Mesenchymal stem cell (in vitro differentiated cells and primary cell): ENCODE results near the gene SERPINE2.
A peak's percentile ranks its signal among the peaks of the same experiment; 100 is the strongest.

Experiments
- DNase-seq: peaks from one replicate; pipeline ENCODE4 v3.0.0-alpha.2; 2013
- H2AFZ ChIP-seq: one replicate; pipeline ENCODE4 v1.6.1; 2013; ENCODE audit warnings: low read depth, mild to moderate bottlenecking, control low read depth, inconsistent platforms, low read length, moderate library complexity
- H2AK5ac ChIP-seq: 2 replicates; pipeline ENCODE4 v1.6.1; 2013; ENCODE audit warnings: low read length, moderate library complexity, mild to moderate bottlenecking, inconsistent platforms; ENCODE audit not compliant: severe bottlenecking
- H2BK120ac ChIP-seq: one replicate; pipeline ENCODE4 v1.6.1; 2013; ENCODE audit warnings: low read depth, mild to moderate bottlenecking, inconsistent platforms, low read length, moderate library complexity
- H2BK12ac ChIP-seq, 2 experiments: one replicate each; pipeline ENCODE4 v1.6.1; 2013; ENCODE audit warnings: inconsistent platforms in 2 of 2, low read length in 2 of 2, mild to moderate bottlenecking in 2 of 2, moderate library complexity in 2 of 2, control low read depth in 1 of 2
- H2BK15ac ChIP-seq: one replicate; pipeline ENCODE4 v1.6.1; 2013; ENCODE audit warnings: mild to moderate bottlenecking, low read depth, inconsistent platforms; ENCODE audit not compliant: poor library complexity, severe bottlenecking
- H2BK5ac ChIP-seq: 2 replicates; pipeline ENCODE4 v1.6.1; 2013; ENCODE audit warnings: low read depth, mild to moderate bottlenecking, low read length, control low read depth, inconsistent platforms; ENCODE audit not compliant: poor library complexity, severe bottlenecking
- H3K14ac ChIP-seq, 2 experiments: one replicate each; pipeline ENCODE4 v1.6.1; 2013; ENCODE audit warnings: inconsistent platforms in 2 of 2, low read length in 2 of 2, control low read depth in 1 of 2, mild to moderate bottlenecking in 1 of 2, moderate library complexity in 1 of 2
- H3K18ac ChIP-seq, 2 experiments: one replicate each; pipeline ENCODE4 v1.6.1; 2013; ENCODE audit warnings: inconsistent platforms in 2 of 2, low read length in 2 of 2, control low read depth in 1 of 2, low read depth in 1 of 2, mild to moderate bottlenecking in 1 of 2
- H3K23ac ChIP-seq, 2 experiments: one replicate each; pipeline ENCODE4 v1.6.1; 2013; ENCODE audit warnings: inconsistent platforms in 2 of 2, low read length in 2 of 2, mild to moderate bottlenecking in 2 of 2, moderate library complexity in 2 of 2, control low read depth in 1 of 2
- H3K27ac ChIP-seq: 2 replicates; pipeline ENCODE4 v1.5.1; 2013; ENCODE audit warnings: mild to moderate bottlenecking, moderate library complexity, low read length, control low read depth, inconsistent platforms; ENCODE audit not compliant: poor library complexity, severe bottlenecking
- H3K27me3 ChIP-seq, 2 experiments: 2 replicates each; pipeline versions ENCODE4 v1.6.1 to v1.7.0; 2013; ENCODE audit warnings: low read length in 2 of 2, mild to moderate bottlenecking in 2 of 2, moderate library complexity in 2 of 2, control low read depth in 1 of 2, inconsistent platforms in 1 of 2; ENCODE audit not compliant: control insufficient read depth in 1 of 2, insufficient read depth in 1 of 2
- H3K36me3 ChIP-seq, 2 experiments: 2 replicates each; pipeline versions ENCODE4 v1.6.1 to v1.7.0; 2013; ENCODE audit warnings: low read length in 2 of 2, control low read depth in 1 of 2, inconsistent platforms in 1 of 2, low read depth in 1 of 2, mild to moderate bottlenecking in 1 of 2; ENCODE audit not compliant: insufficient read depth in 2 of 2, control insufficient read depth in 1 of 2
- H3K4ac ChIP-seq, 2 experiments: one replicate each; pipeline ENCODE4 v1.6.1; 2013; ENCODE audit warnings: inconsistent platforms in 2 of 2, low read length in 2 of 2, mild to moderate bottlenecking in 2 of 2, moderate library complexity in 2 of 2, control low read depth in 1 of 2, low read depth in 1 of 2
- H3K4me1 ChIP-seq: 2 replicates; pipeline ENCODE4 v1.6.1; 2013; ENCODE audit warnings: low read depth, low read length, control low read depth; ENCODE audit not compliant: control insufficient read depth, insufficient read depth
- H3K4me2 ChIP-seq: 2 replicates; pipeline ENCODE4 v1.6.1; 2013; ENCODE audit warnings: low read length, mild to moderate bottlenecking, inconsistent platforms; ENCODE audit not compliant: poor library complexity, severe bottlenecking
- H3K4me3 ChIP-seq, 2 experiments: 2 replicates each; pipeline versions ENCODE4 v1.5.1 to v1.7.0; 2013; ENCODE audit warnings: low read length in 2 of 2, mild to moderate bottlenecking in 2 of 2, control low read depth in 1 of 2, low read depth in 1 of 2; ENCODE audit not compliant: insufficient read depth in 1 of 2
- H3K79me1 ChIP-seq: replicated peaks from 2 replicates; pipeline ENCODE4 v1.6.1; 2013; ENCODE audit warnings: mild to moderate bottlenecking, control low read depth, low read length, inconsistent platforms; ENCODE audit not compliant: poor library complexity, severe bottlenecking
- H3K9ac ChIP-seq: 2 replicates; pipeline ENCODE4 v1.7.0; 2013; ENCODE audit warnings: mild to moderate bottlenecking, low read length, moderate library complexity
- H3K9me3 ChIP-seq: 2 replicates; pipeline ENCODE4 v1.7.0; 2013; ENCODE audit warnings: mild to moderate bottlenecking, low read length; ENCODE audit not compliant: control insufficient read depth
- H4K8ac ChIP-seq: one replicate; pipeline ENCODE4 v1.6.1; 2013; ENCODE audit warnings: inconsistent platforms, mild to moderate bottlenecking, low read length, moderate library complexity
- H4K91ac ChIP-seq: one replicate; pipeline ENCODE4 v1.6.1; 2013; ENCODE audit warnings: mild to moderate bottlenecking, low read length, inconsistent platforms
- WGBS: methylation state at CpG from one replicate; pipeline ENCODE4 v1.1.7; 2013; ENCODE audit warnings: mixed read lengths; 5-methylcytosine and 5-hydroxymethylcytosine counted together

SERPINE2 gene

GRCh38 chr2:223930103-223930976 lies 108.7 kb downstream of the SERPINE2 start:
- Histone ChIP-seq H2BK5ac (no peak overlapping the region), H3K36me3 (peaks cover 0 to 4% of the 10 kb centered on the region in 2 experiments), H3K27ac (no peak overlapping the region), H2AFZ (no peak overlapping the region), H3K4me2 (no peak overlapping the region), H3K9me3 (peaks cover 17% of the 10 kb centered on the region), H3K79me1 (peaks cover 23% of the 10 kb centered on the region), H2BK120ac (no peak overlapping the region), H3K9ac (no peak overlapping the region), H2BK15ac (no peak overlapping the region), H4K8ac (no peak overlapping the region), H4K91ac (peak overlapping the region; percentile 2), H3K27me3 (no peaks in the 10 kb centered on the region), H3K18ac (no peak overlapping the region), H3K4ac (peak overlapping the region in 1 of 2 experiments; percentile 46), H3K23ac (no peak overlapping the region), H2AK5ac (no peak overlapping the region), H3K4me1 (peaks cover 13% of the 10 kb centered on the region), H3K4me3 (no peak overlapping the region), H2BK12ac (no peak overlapping the region), H3K14ac (no peak overlapping the region)
- DNase-seq = peak; percentile 62
- WGBS = 86% methylated on average over 23 of the region's 23 CpGs

GRCh38 chr2:223929571-223930102 lies 109.4 kb downstream of the SERPINE2 start:
- no peak overlapping the region for H3K4ac ChIP-seq
- H4K8ac ChIP-seq = no peak overlapping the region
- H2AFZ ChIP-seq = no peak overlapping the region
- H3K36me3 ChIP-seq = peaks cover 0 to 4% of the 10 kb centered on the region in 2 experiments
- H2BK15ac ChIP-seq = no peak overlapping the region
- no peak overlapping the region for H3K14ac ChIP-seq
- no peak overlapping the region for H2BK12ac ChIP-seq
- no peaks in the 10 kb centered on the region for H3K27me3 ChIP-seq
- H3K9ac ChIP-seq = no peak overlapping the region
- 78% methylated on average over 3 of the region's 4 CpGs for WGBS
- no peak overlapping the region for H3K18ac ChIP-seq
- H2BK120ac ChIP-seq = no peak overlapping the region
- H3K23ac ChIP-seq = no peak overlapping the region
- peaks cover 17% of the 10 kb centered on the region for H3K9me3 ChIP-seq
- peaks cover 11% of the 10 kb centered on the region for H3K4me1 ChIP-seq
- H2AK5ac ChIP-seq = no peak overlapping the region
- no peak overlapping the region for H2BK5ac ChIP-seq
- no peak overlapping the region for H4K91ac ChIP-seq
- DNase-seq = no peak
- H3K4me3 ChIP-seq = no peak overlapping the region
- H3K27ac ChIP-seq = no peak overlapping the region
- H3K79me1 ChIP-seq = peaks cover 23% of the 10 kb centered on the region
- H3K4me2 ChIP-seq = no peak overlapping the region

- H4K8ac ChIP-seq = no peak overlapping the region
- H3K79me1 ChIP-seq = peaks cover 23% of the 10 kb centered on the region
- no peak for DNase-seq
- H2AFZ ChIP-seq = no peak overlapping the region
- no peak overlapping the region for H2BK12ac ChIP-seq
- no peaks in the 10 kb centered on the region for H3K27me3 ChIP-seq
- peaks cover 0 to 4% of the 10 kb centered on the region in 2 experiments for H3K36me3 ChIP-seq
- peak overlapping the region in 1 of 2 experiments; percentile 57 for H3K14ac ChIP-seq
- H2BK120ac ChIP-seq = no peak overlapping the region
- no peak overlapping the region for H3K18ac ChIP-seq
- H4K91ac ChIP-seq = no peak overlapping the region
- no peak overlapping the region for H3K9ac ChIP-seq
- H3K4me1 ChIP-seq = peaks cover 5% of the 10 kb centered on the region
- 96% methylated on average over 7 of the region's 7 CpGs for WGBS
- no peak overlapping the region for H3K23ac ChIP-seq
- H2BK15ac ChIP-seq = no peak overlapping the region
- H3K4me2 ChIP-seq = no peak overlapping the region
- H3K4ac ChIP-seq = no peak overlapping the region
- no peak overlapping the region for H3K4me3 ChIP-seq
- H2BK5ac ChIP-seq = no peak overlapping the region
- H2AK5ac ChIP-seq = no peak overlapping the region
- peaks cover 17% of the 10 kb centered on the region for H3K9me3 ChIP-seq
- no peak overlapping the region for H3K27ac ChIP-seq
Measured at GRCh38 chr2:223928113-223929006, 110.7 kb downstream of the SERPINE2 start.

- H3K4me2 ChIP-seq = no peak overlapping the region
- H2AK5ac ChIP-seq = no peak overlapping the region
- no peak overlapping the region for H3K23ac ChIP-seq
- 100% methylated on average over 2 of the region's 3 CpGs for WGBS
- no peaks in the 10 kb centered on the region for H3K4me1 ChIP-seq
- no peaks in the 10 kb centered on the region for H3K27me3 ChIP-seq
- H3K4ac ChIP-seq = no peak overlapping the region
- no peak overlapping the region for H3K9ac ChIP-seq
- no peak overlapping the region for H2BK15ac ChIP-seq
- H3K14ac ChIP-seq = no peak overlapping the region
- no peak overlapping the region for H4K8ac ChIP-seq
- peaks cover 4 to 10% of the 10 kb centered on the region in 2 experiments for H3K36me3 ChIP-seq
- no peak overlapping the region for H3K18ac ChIP-seq
- peaks cover 22% of the 10 kb centered on the region for H3K79me1 ChIP-seq
- no peak overlapping the region for H2BK5ac ChIP-seq
- DNase-seq = peak; percentile 28
- H3K4me3 ChIP-seq = no peak overlapping the region
- no peak overlapping the region for H2AFZ ChIP-seq
- no peak overlapping the region for H4K91ac ChIP-seq
- H3K9me3 ChIP-seq = peaks cover 17% of the 10 kb centered on the region
- H2BK12ac ChIP-seq = no peak overlapping the region
- no peak overlapping the region for H2BK120ac ChIP-seq
- H3K27ac ChIP-seq = no peak overlapping the region
Measured at GRCh38 chr2:223925106-223925505, 114.0 kb downstream of the SERPINE2 start.
